Measurements from ENCODE around the gene UGCG. TPM values are rescaled to one million over a fixed set of nuclear protein-coding genes. Genes with fewer than 3 reads are reported as not detected.

UGCG gene
- total and polyA plus RNA-seq, 9 of the 15 experiments (the other 6 are each of a cell fraction or from before 2014, with no cell fraction given), result 20.0 to 40.3 (median 29.2) TPM

DNA sequence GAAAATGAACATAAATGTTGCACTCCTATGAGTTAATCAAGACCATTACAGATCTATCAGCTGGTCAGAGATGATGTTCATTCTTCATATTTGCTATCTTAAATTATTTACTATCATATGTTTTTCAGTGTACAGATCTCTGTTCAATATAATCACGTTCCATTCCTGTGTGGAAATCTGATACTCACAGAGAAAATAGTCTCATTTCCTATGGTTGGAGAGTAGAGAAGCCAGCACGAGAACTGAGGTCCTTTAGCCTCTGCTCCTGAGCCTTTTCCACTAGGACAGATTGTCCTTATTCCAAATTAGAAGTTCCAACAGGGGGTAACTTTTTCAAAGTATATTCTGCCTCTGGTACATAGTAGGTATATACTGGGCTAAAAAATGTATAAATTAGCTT is 29.2 kb downstream of the UGCG start:
- FAIRE-seq (no peak), DNase-seq (ENCODE audit: extremely low read depth in 1 of 4, low spot score in 3 of 4) (no peak), ATAC-seq (no peak)
- POLR2A ChIA-PET, result interaction anchor here (0.9 to 1.3 kb wide), 3 partner anchors 11 to 147 kb away, joined by 3 read pairs; no protein-coding TSS in a partner anchor
- H4K20me1 ChIP-seq (replicated peaks; ENCODE audit: control insufficient read depth, insufficient read depth, low read length), result no peaks in the 10 kb centered on the region
- H3K27ac ChIP-seq (ENCODE audit: extremely low read depth, low read depth, low read length), result no peak overlapping the region
- in situ Hi-C loops (cut with MboI), result no loop called here
- H2AFZ ChIP-seq (ENCODE audit: low read depth, low read length), result no peak overlapping the region
- 78% methylated on average over 2 of the region's 2 CpGs for WGBS (ENCODE audit: insufficient coverage, low coverage, missing lambda C conversion rate)
- peaks cover 66% of the 10 kb centered on the region for H3K36me3 ChIP-seq (ENCODE audit: control insufficient read depth, insufficient read depth, low read length)
- no peaks in the 10 kb centered on the region for H3K4me1 ChIP-seq (replicated peaks in 1 of 2; ENCODE audit: control insufficient read depth in 2 of 2, insufficient read depth in 2 of 2, low read length in 2 of 2)
- no peaks in the 10 kb centered on the region for H3K9me1 ChIP-seq (ENCODE audit: control insufficient read depth, insufficient read depth, low read length)
- TF ChIP-seq, protein P1, sequence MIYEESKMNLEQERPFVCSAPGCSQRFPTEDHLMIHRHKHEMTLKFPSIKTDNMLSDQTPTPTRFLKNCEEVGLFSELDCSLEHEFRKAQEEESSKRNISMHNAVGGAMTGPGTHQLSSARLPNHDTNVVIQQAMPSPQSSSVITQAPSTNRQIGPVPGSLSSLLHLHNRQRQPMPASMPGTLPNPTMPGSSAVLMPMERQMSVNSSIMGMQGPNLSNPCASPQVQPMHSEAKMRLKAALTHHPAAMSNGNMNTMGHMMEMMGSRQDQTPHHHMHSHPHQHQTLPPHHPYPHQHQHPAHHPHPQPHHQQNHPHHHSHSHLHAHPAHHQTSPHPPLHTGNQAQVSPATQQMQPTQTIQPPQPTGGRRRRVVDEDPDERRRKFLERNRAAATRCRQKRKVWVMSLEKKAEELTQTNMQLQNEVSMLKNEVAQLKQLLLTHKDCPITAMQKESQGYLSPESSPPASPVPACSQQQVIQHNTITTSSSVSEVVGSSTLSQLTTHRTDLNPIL (CRISPR knock-in tag; IDR thresholded peaks at IDR 0.05), result no peak
- TF ChIP-seq ZNF174 (CRISPR knock-in tag; IDR thresholded peaks at IDR 0.05) (no peak), CEBPB (tag; IDR thresholded peaks at IDR 0.05) (no peak), ZNF551 (CRISPR knock-in tag; IDR thresholded peaks at IDR 0.05) (no peak), ARHGAP35 (IDR thresholded peaks at IDR 0.05; ENCODE audit: partially characterized antibody) (no peak), ADNP (tag; IDR thresholded peaks at IDR 0.05) (no peak), MED1 (CRISPR knock-in tag; IDR thresholded peaks at IDR 0.05; ENCODE audit: borderline replicate concordance) (no peak), TAF1 (IDR thresholded peaks at IDR 0.05; ENCODE audit: control insufficient read depth, extremely low read depth, insufficient read depth, low read length, severe bottlenecking) (no peak), HCFC1 (IDR thresholded peaks at IDR 0.05; ENCODE audit: low read depth, low read length) (no peak), BMI1 (IDR thresholded peaks at IDR 0.05; ENCODE audit: low read length) (no peak), ZKSCAN3 (CRISPR knock-in tag; IDR thresholded peaks at IDR 0.05) (no peak), TGIF2 (CRISPR knock-in tag; IDR thresholded peaks at IDR 0.05) (no peak), IFI16 (CRISPR knock-in tag; IDR thresholded peaks at IDR 0.05) (no peak), NFXL1 (CRISPR knock-in tag; IDR thresholded peaks at IDR 0.05) (no peak), HMG20A (CRISPR knock-in tag; conservative IDR thresholded peaks at IDR 0.05) (no peak), POLR3A (IDR thresholded peaks at IDR 0.05; ENCODE audit: borderline replicate concordance, extremely low read depth, insufficient read depth, insufficient read length) (no peak), FOXJ2 (tag; IDR thresholded peaks at IDR 0.05) (no peak)
- TF ChIP-seq, protein P2, sequence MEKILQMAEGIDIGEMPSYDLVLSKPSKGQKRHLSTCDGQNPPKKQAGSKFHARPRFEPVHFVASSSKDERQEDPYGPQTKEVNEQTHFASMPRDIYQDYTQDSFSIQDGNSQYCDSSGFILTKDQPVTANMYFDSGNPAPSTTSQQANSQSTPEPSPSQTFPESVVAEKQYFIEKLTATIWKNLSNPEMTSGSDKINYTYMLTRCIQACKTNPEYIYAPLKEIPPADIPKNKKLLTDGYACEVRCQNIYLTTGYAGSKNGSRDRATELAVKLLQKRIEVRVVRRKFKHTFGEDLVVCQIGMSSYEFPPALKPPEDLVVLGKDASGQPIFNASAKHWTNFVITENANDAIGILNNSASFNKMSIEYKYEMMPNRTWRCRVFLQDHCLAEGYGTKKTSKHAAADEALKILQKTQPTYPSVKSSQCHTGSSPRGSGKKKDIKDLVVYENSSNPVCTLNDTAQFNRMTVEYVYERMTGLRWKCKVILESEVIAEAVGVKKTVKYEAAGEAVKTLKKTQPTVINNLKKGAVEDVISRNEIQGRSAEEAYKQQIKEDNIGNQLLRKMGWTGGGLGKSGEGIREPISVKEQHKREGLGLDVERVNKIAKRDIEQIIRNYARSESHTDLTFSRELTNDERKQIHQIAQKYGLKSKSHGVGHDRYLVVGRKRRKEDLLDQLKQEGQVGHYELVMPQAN (IDR thresholded peaks at IDR 0.05; ENCODE audit: borderline replicate concordance), result no peak
- TF ChIP-seq, protein P3, sequence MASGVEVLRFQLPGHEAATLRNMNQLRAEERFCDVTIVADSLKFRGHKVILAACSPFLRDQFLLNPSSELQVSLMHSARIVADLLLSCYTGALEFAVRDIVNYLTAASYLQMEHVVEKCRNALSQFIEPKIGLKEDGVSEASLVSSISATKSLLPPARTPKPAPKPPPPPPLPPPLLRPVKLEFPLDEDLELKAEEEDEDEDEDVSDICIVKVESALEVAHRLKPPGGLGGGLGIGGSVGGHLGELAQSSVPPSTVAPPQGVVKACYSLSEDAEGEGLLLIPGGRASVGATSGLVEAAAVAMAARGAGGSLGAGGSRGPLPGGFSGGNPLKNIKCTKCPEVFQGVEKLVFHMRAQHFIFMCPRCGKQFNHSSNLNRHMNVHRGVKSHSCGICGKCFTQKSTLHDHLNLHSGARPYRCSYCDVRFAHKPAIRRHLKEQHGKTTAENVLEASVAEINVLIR (CRISPR knock-in tag; IDR thresholded peaks at IDR 0.05), result no peak
- H3K4me3 ChIP-seq, result no peak overlapping the region
- intact Hi-C loops (cut with micrococcal nuclease), result no loop called here
- H3K27me3 ChIP-seq (ENCODE audit: control insufficient read depth in 2 of 2, insufficient read depth in 2 of 2, low read length in 2 of 2), result no peaks in the 10 kb centered on the region
- H3K9ac ChIP-seq (ENCODE audit: insufficient read depth in 1 of 2, low read depth in 2 of 2, low read length in 2 of 2), result no peak overlapping the region
- CTCF ChIA-PET (ENCODE audit: low intra/inter-chr PET ratio), result no interaction called here
- H3K9me3 ChIP-seq (replicated peaks; ENCODE audit: control insufficient read depth, insufficient read depth, low read depth, low read length), result no peaks in the 10 kb centered on the region
- no TSS peak for BruUV-seq (replicated peaks)
- H3K79me2 ChIP-seq (ENCODE audit: control insufficient read depth, insufficient read depth, low read length), result peaks cover 30% of the 10 kb centered on the region
- no peak overlapping the region for H3K4me2 ChIP-seq (ENCODE audit: insufficient read depth, low read length)
